HG03066 (cell line): ENCODE results near the gene COLEC11.
A peak's percentile ranks its signal among the peaks of the same experiment; 100 is the strongest.
"Not testable (repeated sequence)": the region's sequence is repeated elsewhere in the genome, so short reads cannot be mapped to it uniquely, and the experiment has no call there.

Experiments used
- ATAC-seq: cut with Tn5 transposase; IDR thresholded peaks from one replicate; pipeline ENCODE4 v1.9.1; 2021; ENCODE audit warnings: low read depth; ENCODE audit not compliant: unreplicated experiment

COLEC11 gene

GRCh38 chr2:3619661-3620060 lies 24.7 kb downstream of the COLEC11 start:
- not testable (repeated sequence) for ATAC-seq

GRCh38 chr2:3620834-3621233 lies 25.9 kb downstream of the COLEC11 start:
- ATAC-seq = no peak

- ATAC-seq = no peak
Observed at GRCh38 chr2:3622967-3623366, 28.1 kb downstream of the COLEC11 start.

GRCh38 chr2:3624059-3624794 lies 29.3 kb downstream of the COLEC11 start:
- peak; percentile 57 for ATAC-seq

GRCh38 chr2:3625186-3625585 lies 30.3 kb downstream of the COLEC11 start:
- ATAC-seq = no peak

- ATAC-seq = no peak
Observed at GRCh38 chr2:3626118-3626811, 31.4 kb downstream of the COLEC11 start.

GRCh38 chr2:3626812-3627499 lies 32.0 kb downstream of the COLEC11 start:
- no peak for ATAC-seq

- ATAC-seq = no peak
Observed at GRCh38 chr2:3627500-3628100, 32.7 kb downstream of the COLEC11 start.

GRCh38 chr2:3628241-3628679 lies 33.3 kb downstream of the COLEC11 start:
- no peak for ATAC-seq

GRCh38 chr2:3628800-3629199 lies 33.9 kb downstream of the COLEC11 start:
- ATAC-seq = no peak

GRCh38 chr2:3630631-3631030 lies 35.7 kb downstream of the COLEC11 start:
- ATAC-seq = no peak

- ATAC-seq = no peak
Observed at GRCh38 chr2:3631161-3631850, 36.4 kb downstream of the COLEC11 start.

- no peak for ATAC-seq
Observed at GRCh38 chr2:3631851-3632659, 37.1 kb downstream of the COLEC11 start.

GRCh38 chr2:3633089-3633981 lies 38.4 kb downstream of the COLEC11 start:
- ATAC-seq = no peak

GRCh38 chr2:3633982-3634595 lies 39.2 kb downstream of the COLEC11 start:
- no peak for ATAC-seq

GRCh38 chr2:3634596-3635121 lies 39.7 kb downstream of the COLEC11 start:
- no peak for ATAC-seq

GRCh38 chr2:3635171-3635974 lies 40.5 kb downstream of the COLEC11 start:
- no peak for ATAC-seq
